Measurements from ENCODE around the gene DDX56. TPM values are rescaled to one million over a fixed set of nuclear protein-coding genes. Genes with fewer than 3 reads are reported as not detected.

The DDX56 gene
- total and polyA plus RNA-seq, 2 experiments from 2014 or later, result 65.1 to 70.5 TPM

DNA sequence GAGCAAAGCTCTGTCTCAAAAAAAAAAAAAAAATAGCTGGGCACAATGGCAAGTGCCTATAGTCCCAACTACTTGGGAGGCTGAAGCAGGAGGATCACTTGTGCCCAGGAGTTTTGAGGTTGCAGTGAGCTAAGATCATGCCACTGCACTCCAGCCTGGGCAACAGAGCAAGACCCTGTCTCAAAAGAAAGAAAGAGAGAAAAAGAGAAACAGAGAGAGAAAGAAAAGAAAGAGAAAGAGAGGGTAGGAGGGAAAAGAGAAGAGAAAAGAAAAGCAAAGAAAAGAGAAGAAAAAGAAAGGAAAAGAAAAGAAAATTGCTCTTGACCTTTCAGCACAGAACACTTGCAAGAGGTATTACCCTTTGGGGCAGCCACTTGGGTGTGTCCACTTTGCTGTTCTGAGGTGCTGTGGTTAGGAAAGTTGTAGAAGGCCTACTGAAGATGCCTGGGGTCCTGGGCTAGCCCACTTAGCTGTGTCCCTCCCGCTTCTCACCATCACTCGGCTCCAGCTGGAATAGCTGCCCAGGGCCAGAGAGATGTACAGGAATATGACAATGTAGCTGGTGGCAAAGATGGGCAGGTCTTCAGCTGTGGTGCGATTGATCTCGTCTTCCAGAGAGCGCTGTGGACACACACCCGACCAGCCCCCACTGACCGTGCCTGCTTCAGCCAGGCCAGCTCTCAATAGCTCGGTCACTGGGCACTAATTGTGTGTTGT lies 38.2 kb downstream of the DDX56 start:
- TF ChIP-seq EZH2phosphoT487 (IDR thresholded peaks at IDR 0.05; ENCODE audit: insufficient read depth, low read depth) (no peak), EZH2 (IDR thresholded peaks at IDR 0.05; ENCODE audit: insufficient read depth, poor library complexity, severe bottlenecking) (no peak)
- Histone ChIP-seq H3K9me3 (ENCODE audit: low read depth) (no peaks in the 10 kb centered on the region), H3K79me2 (ENCODE audit: insufficient read depth) (no peaks in the 10 kb centered on the region), H3K9ac (no peak overlapping the region), H4K20me1 (ENCODE audit: insufficient read depth) (no peaks in the 10 kb centered on the region), H2AFZ (no peak overlapping the region), H3K27me3 (replicated peaks; ENCODE audit: insufficient read depth) (no peaks in the 10 kb centered on the region), H3K9me2 (ENCODE audit: insufficient read depth) (no peaks in the 10 kb centered on the region), H3K4me1 (ENCODE audit: insufficient read depth) (no peaks in the 10 kb centered on the region), H3K4me2 (ENCODE audit: unreplicated experiment) (no peak overlapping the region), H3F3A (ENCODE audit: insufficient read depth) (no peaks in the 10 kb centered on the region), H3K27ac (no peak overlapping the region), H3K36me3 (ENCODE audit: low read depth) (no peaks in the 10 kb centered on the region), H3K4me3 (no peak overlapping the region)
- WGBS, 2 experiments (ENCODE audit: low coverage in 1 of 2, low lambda C conversion rate in 2 of 2, missing lambda C conversion rate in 2 of 2), result 78 to 86% methylated on average over 8 of the region's 8 CpGs
- in situ Hi-C loops (cut with MboI), result no loop called here
- DNase-seq, result no peak

DNA sequence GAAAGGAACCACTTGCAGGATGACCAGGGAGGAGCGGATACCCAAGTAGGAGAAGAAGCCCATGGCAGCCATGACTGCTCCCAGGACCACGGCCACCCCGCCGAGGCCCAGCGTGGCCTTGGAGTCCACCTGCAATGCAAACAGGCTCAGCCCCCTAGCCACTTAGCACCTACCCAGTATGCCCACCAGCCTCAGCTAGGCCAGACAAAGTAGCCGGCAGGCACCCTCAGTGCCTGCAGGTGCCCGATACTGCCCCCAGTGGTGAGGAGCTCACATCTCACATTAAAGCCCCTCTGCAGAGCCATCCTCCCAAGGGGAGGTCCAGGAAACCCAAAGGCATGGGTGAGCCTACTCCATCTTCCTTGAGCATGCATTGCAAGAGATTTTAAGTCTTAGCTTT lies 39.2 kb downstream of the DDX56 start:
- TF ChIP-seq EZH2phosphoT487 (IDR thresholded peaks at IDR 0.05; ENCODE audit: insufficient read depth, low read depth) (no peak), EZH2 (IDR thresholded peaks at IDR 0.05; ENCODE audit: insufficient read depth, poor library complexity, severe bottlenecking) (no peak)
- WGBS, 2 experiments (ENCODE audit: low coverage in 1 of 2, low lambda C conversion rate in 2 of 2, missing lambda C conversion rate in 2 of 2), result 39 to 45% methylated on average over 7 of the region's 7 CpGs
- H3K9me2 ChIP-seq (ENCODE audit: insufficient read depth), result no peaks in the 10 kb centered on the region
- H3K9ac ChIP-seq, result no peak overlapping the region
- no peaks in the 10 kb centered on the region for H3K79me2 ChIP-seq (ENCODE audit: insufficient read depth)
- H3K27me3 ChIP-seq (replicated peaks; ENCODE audit: insufficient read depth), result no peaks in the 10 kb centered on the region
- no peaks in the 10 kb centered on the region for H4K20me1 ChIP-seq (ENCODE audit: insufficient read depth)
- no peak overlapping the region for H3K4me3 ChIP-seq
- in situ Hi-C loops (cut with MboI), result no loop called here
- no peaks in the 10 kb centered on the region for H3K9me3 ChIP-seq (ENCODE audit: low read depth)
- H3F3A ChIP-seq (ENCODE audit: insufficient read depth), result no peaks in the 10 kb centered on the region
- H3K36me3 ChIP-seq (ENCODE audit: low read depth), result no peaks in the 10 kb centered on the region
- no peak overlapping the region for H2AFZ ChIP-seq
- no peak overlapping the region for H3K4me2 ChIP-seq (ENCODE audit: unreplicated experiment)
- peak; percentile 56 for DNase-seq
- H3K4me1 ChIP-seq (ENCODE audit: insufficient read depth), result no peaks in the 10 kb centered on the region
- H3K27ac ChIP-seq, result no peak overlapping the region

GRCh38 chr7:44534087-44534486 lies 39.6 kb downstream of the DDX56 start:
- Histone ChIP-seq H3K4me3 (no peak overlapping the region), H3K36me3 (ENCODE audit: low read depth) (no peaks in the 10 kb centered on the region), H3K27me3 (replicated peaks; ENCODE audit: insufficient read depth) (no peaks in the 10 kb centered on the region), H3K79me2 (ENCODE audit: insufficient read depth) (no peaks in the 10 kb centered on the region), H4K20me1 (ENCODE audit: insufficient read depth) (no peaks in the 10 kb centered on the region), H3K4me1 (ENCODE audit: insufficient read depth) (no peaks in the 10 kb centered on the region), H3K9me3 (ENCODE audit: low read depth) (no peaks in the 10 kb centered on the region), H2AFZ (no peak overlapping the region), H3K9ac (no peak overlapping the region), H3F3A (ENCODE audit: insufficient read depth) (no peaks in the 10 kb centered on the region), H3K4me2 (ENCODE audit: unreplicated experiment) (no peak overlapping the region), H3K27ac (no peak overlapping the region), H3K9me2 (ENCODE audit: insufficient read depth) (no peaks in the 10 kb centered on the region)
- in situ Hi-C loops (cut with MboI), result no loop called here
- TF ChIP-seq EZH2phosphoT487 (IDR thresholded peaks at IDR 0.05; ENCODE audit: insufficient read depth, low read depth) (no peak), EZH2 (IDR thresholded peaks at IDR 0.05; ENCODE audit: insufficient read depth, poor library complexity, severe bottlenecking) (no peak)
- 39 to 47% methylated on average over 5 of the region's 5 CpGs for WGBS, 2 experiments (ENCODE audit: low coverage in 1 of 2, low lambda C conversion rate in 2 of 2, missing lambda C conversion rate in 2 of 2)
- DNase-seq, result no peak

GRCh38 chr7:44533301-44534055 lies 40.2 kb downstream of the DDX56 start:
- Histone ChIP-seq H3K9me2 (ENCODE audit: insufficient read depth) (no peaks in the 10 kb centered on the region), H3K36me3 (ENCODE audit: low read depth) (no peaks in the 10 kb centered on the region), H3K27ac (no peak overlapping the region), H3K9me3 (ENCODE audit: low read depth) (no peaks in the 10 kb centered on the region), H2AFZ (no peak overlapping the region), H3K9ac (no peak overlapping the region), H4K20me1 (ENCODE audit: insufficient read depth) (no peaks in the 10 kb centered on the region), H3K27me3 (replicated peaks; ENCODE audit: insufficient read depth) (no peaks in the 10 kb centered on the region), H3K79me2 (ENCODE audit: insufficient read depth) (no peaks in the 10 kb centered on the region), H3K4me3 (no peak overlapping the region), H3F3A (ENCODE audit: insufficient read depth) (no peaks in the 10 kb centered on the region), H3K4me2 (ENCODE audit: unreplicated experiment) (no peak overlapping the region), H3K4me1 (ENCODE audit: insufficient read depth) (no peaks in the 10 kb centered on the region)
- in situ Hi-C loops (cut with MboI), result no loop called here
- TF ChIP-seq EZH2 (IDR thresholded peaks at IDR 0.05; ENCODE audit: insufficient read depth, poor library complexity, severe bottlenecking), result no peak
- TF ChIP-seq EZH2phosphoT487 (IDR thresholded peaks at IDR 0.05; ENCODE audit: insufficient read depth, low read depth), result no peak
- DNase-seq, result peak; percentile 37
- WGBS, 2 experiments (ENCODE audit: low coverage in 1 of 2, low lambda C conversion rate in 2 of 2, missing lambda C conversion rate in 2 of 2), result 63 to 78% methylated on average over 8 of the region's 8 CpGs
